Astrocyte (in vitro differentiated cells and primary cell): ENCODE measurements around the gene FMN1.

ENCODE experiments used
- EZH2 ChIP-seq: IDR thresholded peaks from 2 replicates; pipeline ENCODE4 v1.6.1; 2012; ENCODE audit warnings: mild to moderate bottlenecking, low read length, inconsistent platforms; ENCODE audit not compliant: insufficient read depth
- TF ChIP-seq, protein P1 (sequence below): IDR thresholded peaks from 2 replicates; pipeline ENCODE4 v1.5.1; 2011; ENCODE audit warnings: low read depth, mild to moderate bottlenecking, inconsistent platforms, low read length, moderate library complexity; ENCODE audit not compliant: insufficient read depth

- TF ChIP-seq, protein P1, sequence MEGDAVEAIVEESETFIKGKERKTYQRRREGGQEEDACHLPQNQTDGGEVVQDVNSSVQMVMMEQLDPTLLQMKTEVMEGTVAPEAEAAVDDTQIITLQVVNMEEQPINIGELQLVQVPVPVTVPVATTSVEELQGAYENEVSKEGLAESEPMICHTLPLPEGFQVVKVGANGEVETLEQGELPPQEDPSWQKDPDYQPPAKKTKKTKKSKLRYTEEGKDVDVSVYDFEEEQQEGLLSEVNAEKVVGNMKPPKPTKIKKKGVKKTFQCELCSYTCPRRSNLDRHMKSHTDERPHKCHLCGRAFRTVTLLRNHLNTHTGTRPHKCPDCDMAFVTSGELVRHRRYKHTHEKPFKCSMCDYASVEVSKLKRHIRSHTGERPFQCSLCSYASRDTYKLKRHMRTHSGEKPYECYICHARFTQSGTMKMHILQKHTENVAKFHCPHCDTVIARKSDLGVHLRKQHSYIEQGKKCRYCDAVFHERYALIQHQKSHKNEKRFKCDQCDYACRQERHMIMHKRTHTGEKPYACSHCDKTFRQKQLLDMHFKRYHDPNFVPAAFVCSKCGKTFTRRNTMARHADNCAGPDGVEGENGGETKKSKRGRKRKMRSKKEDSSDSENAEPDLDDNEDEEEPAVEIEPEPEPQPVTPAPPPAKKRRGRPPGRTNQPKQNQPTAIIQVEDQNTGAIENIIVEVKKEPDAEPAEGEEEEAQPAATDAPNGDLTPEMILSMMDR, result no peak
- TF ChIP-seq EZH2, result no peak
Measured at GRCh38 chr15:33115191-33115861, 79.2 kb downstream of the FMN1 start.
